Endothelial cell of umbilical vein (primary cell): Measurements from ENCODE around the gene C1QBP. TPM values are rescaled to one million over a fixed set of nuclear protein-coding genes. Genes with fewer than 3 reads are reported as not detected.

ENCODE experiments used
- BruUV-seq: library from RNA; stranded (reverse); fragments of 400-500 nt; replicated peaks from 2 replicates; lab custom pipeline; 2021; lab: Mats Ljungman, UMichigan
- CTCF ChIA-PET: fragments of 300-600, 350-600 bp; sonication (Branson Sonifier 250); formaldehyde crosslinking; loops from one replicate; lab custom pipeline; 2021; ENCODE audit warnings: antibody characterized with exemption, inconsistent platforms; lab: Charles Lee
- POLR2A ChIA-PET: fragments of 300-600, 350-600 bp; sonication (Branson Sonifier 250); formaldehyde crosslinking; loops from one replicate; lab custom pipeline; 2021; ENCODE audit warnings: antibody characterized with exemption, inconsistent platforms; lab: Charles Lee
- DNase-seq: peaks from one replicate; pipeline ENCODE4 v3.0.0-alpha.2; 2011; ENCODE audit warnings: low read depth, low spot score
- FAIRE-seq: peaks from 2 replicates; lab custom pipeline; 2011; peaks lifted over from hg19 to GRCh38; lab: Jason Lieb, UNC
- H2AFZ ChIP-seq: 2 replicates; pipeline ENCODE4 v1.6.0; 2012; ENCODE audit warnings: low read depth, low read length, control low read depth, inconsistent platforms
- H3K27ac ChIP-seq: 2 replicates; pipeline ENCODE4 v1.5.1; 2011; ENCODE audit warnings: low read depth, mild to moderate bottlenecking, control low read depth, low read length, moderate library complexity; ENCODE audit not compliant: insufficient read depth
- H3K27me3 ChIP-seq, 2 experiments: 2 replicates each; pipeline versions ENCODE4 v1.6.0 to v1.6.1; 2011; ENCODE audit warnings: low read length in 2 of 2, mixed read lengths in 1 of 2; ENCODE audit not compliant: control insufficient read depth in 2 of 2, insufficient read depth in 2 of 2
- H3K36me3 ChIP-seq, 2 experiments: 2 replicates in 1 of 2; 3 replicates in 1 of 2; pipeline ENCODE4 v1.5.1; 2011; ENCODE audit warnings: low read length in 2 of 2, mild to moderate bottlenecking in 1 of 2, moderate library complexity in 1 of 2; ENCODE audit not compliant: control insufficient read depth in 2 of 2, insufficient read depth in 2 of 2; ENCODE audit errors: extremely low read depth in 1 of 2
- H3K4me1 ChIP-seq: 3 replicates; pipeline ENCODE4 v1.5.1; 2011; ENCODE audit warnings: mild to moderate bottlenecking, low read length; ENCODE audit not compliant: control insufficient read depth, insufficient read depth; ENCODE audit errors: extremely low read depth
- H3K4me2 ChIP-seq: 2 replicates; pipeline ENCODE4 v1.6.1; 2011; ENCODE audit warnings: low read length, control low read depth, mixed read lengths; ENCODE audit not compliant: insufficient read depth
- H3K4me3 ChIP-seq, 3 experiments: fragments of 200-600 bp in 1 of 3; sonication (generic), shearing (Covaris generic) in 1 of 3; replicated peaks in 1 of 3; 2 replicates each; pipeline ENCODE4 v1.5.1; 2011 to 2016; ENCODE audit warnings: control low read depth in 3 of 3, low read length in 3 of 3, mild to moderate bottlenecking in 2 of 3, inconsistent platforms in 1 of 3, low read depth in 1 of 3, moderate library complexity in 1 of 3; ENCODE audit not compliant: insufficient read depth in 1 of 3
- H3K79me2 ChIP-seq: 2 replicates; pipeline ENCODE4 v1.6.0; 2012; ENCODE audit warnings: low read length, inconsistent platforms; ENCODE audit not compliant: control insufficient read depth, insufficient read depth
- H3K9ac ChIP-seq: replicated peaks from 2 replicates; pipeline ENCODE3; 2011; ENCODE audit warnings: low read length, control low read depth; ENCODE audit not compliant: insufficient read depth; ENCODE audit errors: extremely low read depth
- H3K9me1 ChIP-seq: replicated peaks from 3 replicates; pipeline ENCODE4 v1.6.0; 2011; ENCODE audit warnings: mild to moderate bottlenecking, low read length; ENCODE audit not compliant: control insufficient read depth, insufficient read depth; ENCODE audit errors: extremely low read depth
- H3K9me3 ChIP-seq: replicated peaks from 2 replicates; pipeline ENCODE4 v1.5.1; 2012; ENCODE audit warnings: low read length, inconsistent platforms; ENCODE audit not compliant: control insufficient read depth, insufficient read depth
- H4K20me1 ChIP-seq: replicated peaks from 2 replicates; pipeline ENCODE3; 2011; ENCODE audit warnings: mild to moderate bottlenecking, low read length; ENCODE audit not compliant: control insufficient read depth, insufficient read depth; ENCODE audit errors: extremely low read depth
- EZH2 ChIP-seq: IDR thresholded peaks from 2 replicates; pipeline ENCODE4 v1.6.1; 2012; ENCODE audit warnings: borderline replicate concordance, low read depth, mild to moderate bottlenecking, moderate library complexity, low read length, inconsistent platforms; ENCODE audit not compliant: severe bottlenecking
- FOS ChIP-seq: IDR thresholded peaks from 2 replicates; pipeline ENCODE4 v1.6.1; 2011; ENCODE audit warnings: mild to moderate bottlenecking, low read length, moderate library complexity, borderline replicate concordance; ENCODE audit not compliant: insufficient read depth
- GATA2 ChIP-seq: IDR thresholded peaks from 2 replicates; pipeline ENCODE4 v1.7.0; 2011; ENCODE audit warnings: low read depth, mild to moderate bottlenecking, moderate library complexity, mixed read lengths, low read length; ENCODE audit not compliant: insufficient read length, insufficient read depth
- JUN ChIP-seq: IDR thresholded peaks from 2 replicates; pipeline ENCODE4 v1.6.1; 2011; ENCODE audit warnings: borderline replicate concordance, low read depth; ENCODE audit not compliant: insufficient read length, insufficient read depth
- MYC ChIP-seq: IDR thresholded peaks from one replicate; pipeline ENCODE4 v1.6.1; 2011; ENCODE audit warnings: mild to moderate bottlenecking, low read depth, low read length
- POLR2A ChIP-seq: IDR thresholded peaks from 2 replicates; pipeline ENCODE4 v1.6.1; 2012; ENCODE audit warnings: low read depth, mild to moderate bottlenecking, control low read depth, low read length
- POLR2AphosphoS5 ChIP-seq: IDR thresholded peaks from 2 replicates; pipeline ENCODE4 v1.6.1; 2012; ENCODE audit warnings: low read depth, mild to moderate bottlenecking, control low read depth, low read length, moderate library complexity; ENCODE audit not compliant: insufficient read depth
- dilution Hi-C: fragments of 300-500 bp; cut with MboI; formaldehyde crosslinking; loops from one replicate; pipeline ENCODE4 v1.15.0; 2019; ENCODE audit warnings: low sequenced_read_pairs; ENCODE audit not compliant: extremely low pct_ligation_motif_present
- intact Hi-C: fragments of 100-400 bp; cut with micrococcal nuclease; formaldehyde crosslinking; loops from one replicate; pipeline ENCODE4 v1.10.0; 2022
- polyA plus RNA-seq, 4 experiments: library from polyadenylated mRNA; depleted of rRNA in 3 of 4; stranded (reverse) in 3 of 4; unstranded in 1 of 4; fragments of >200 nt; gene quantifications; 2 replicates each; pipeline versions ENCODE4 v1.2.1 to v1.2.3, GENCODE V29; 2011 to 2012; ENCODE audit warnings: missing spikeins in 1 of 4
- total RNA-seq: library from RNA; stranded (reverse); gene quantifications from 2 replicates; pipeline ENCODE4 v1.2.3, GENCODE V29; 2021
- TF ChIP-seq, protein P1 (sequence below), 2 donors: IDR thresholded peaks; 1 replicate in 1 of 2; 2 replicates in 1 of 2; pipeline ENCODE4 v1.5.1; 2011; ENCODE audit warnings: low read length in 2 of 2, mild to moderate bottlenecking in 2 of 2, moderate library complexity in 2 of 2, control low read depth in 1 of 2, inconsistent platforms in 1 of 2, low read depth in 1 of 2; ENCODE audit not compliant: insufficient read depth in 1 of 2; ENCODE audit errors: extremely low read depth in 1 of 2
- TF ChIP-seq, protein P2 (sequence below): IDR thresholded peaks from 2 replicates; pipeline ENCODE4 v1.6.1; 2011; ENCODE audit not compliant: insufficient read depth, insufficient read length

The C1QBP gene
- total and polyA plus RNA-seq, 2 donors (not counting 3 experiments of a cell fraction or from before 2014, with no cell fraction given), result 144 to 218 TPM

DNA sequence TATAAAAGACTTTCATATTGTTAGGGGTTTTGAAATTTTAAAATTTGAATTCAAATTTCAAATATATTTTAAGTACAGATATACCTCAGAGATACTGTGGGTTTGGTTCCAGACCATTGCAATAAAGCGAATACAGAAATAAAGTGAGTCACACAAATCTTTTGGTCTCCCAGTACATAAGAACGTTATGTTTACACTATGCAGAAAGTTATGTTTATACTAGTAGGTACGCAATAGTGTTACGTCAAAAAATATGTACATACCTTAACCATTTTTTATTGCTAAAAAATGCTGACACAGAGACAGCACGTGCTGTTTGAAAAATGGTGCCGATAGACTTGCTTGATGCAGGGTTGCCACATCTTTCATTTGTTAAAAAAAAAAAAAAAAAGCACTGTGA lies 39.2 kb downstream of the C1QBP start:
- no peak overlapping the region for H3K27ac ChIP-seq
- TF ChIP-seq, protein P1, sequence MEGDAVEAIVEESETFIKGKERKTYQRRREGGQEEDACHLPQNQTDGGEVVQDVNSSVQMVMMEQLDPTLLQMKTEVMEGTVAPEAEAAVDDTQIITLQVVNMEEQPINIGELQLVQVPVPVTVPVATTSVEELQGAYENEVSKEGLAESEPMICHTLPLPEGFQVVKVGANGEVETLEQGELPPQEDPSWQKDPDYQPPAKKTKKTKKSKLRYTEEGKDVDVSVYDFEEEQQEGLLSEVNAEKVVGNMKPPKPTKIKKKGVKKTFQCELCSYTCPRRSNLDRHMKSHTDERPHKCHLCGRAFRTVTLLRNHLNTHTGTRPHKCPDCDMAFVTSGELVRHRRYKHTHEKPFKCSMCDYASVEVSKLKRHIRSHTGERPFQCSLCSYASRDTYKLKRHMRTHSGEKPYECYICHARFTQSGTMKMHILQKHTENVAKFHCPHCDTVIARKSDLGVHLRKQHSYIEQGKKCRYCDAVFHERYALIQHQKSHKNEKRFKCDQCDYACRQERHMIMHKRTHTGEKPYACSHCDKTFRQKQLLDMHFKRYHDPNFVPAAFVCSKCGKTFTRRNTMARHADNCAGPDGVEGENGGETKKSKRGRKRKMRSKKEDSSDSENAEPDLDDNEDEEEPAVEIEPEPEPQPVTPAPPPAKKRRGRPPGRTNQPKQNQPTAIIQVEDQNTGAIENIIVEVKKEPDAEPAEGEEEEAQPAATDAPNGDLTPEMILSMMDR (IDR thresholded peaks at IDR 0.05; ENCODE audit: extremely low read depth in 1 of 2, insufficient read depth in 1 of 2, low read depth in 1 of 2, low read length in 2 of 2), result no peak
- no peak for TF ChIP-seq GATA2
- TF ChIP-seq, protein P2, sequence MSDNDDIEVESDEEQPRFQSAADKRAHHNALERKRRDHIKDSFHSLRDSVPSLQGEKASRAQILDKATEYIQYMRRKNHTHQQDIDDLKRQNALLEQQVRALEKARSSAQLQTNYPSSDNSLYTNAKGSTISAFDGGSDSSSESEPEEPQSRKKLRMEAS, result no peak
- TF ChIP-seq POLR2AphosphoS5, result no peak
- TF ChIP-seq MYC, result no peak
- TF ChIP-seq JUN, result no peak
- no peak for TF ChIP-seq FOS
- no peak for TF ChIP-seq EZH2
- TF ChIP-seq POLR2A, result no peak
- no TSS peak for BruUV-seq
- H4K20me1 ChIP-seq, result no peaks in the 10 kb centered on the region
- no peaks in the 10 kb centered on the region for H3K27me3 ChIP-seq
- no peaks in the 10 kb centered on the region for H3K4me1 ChIP-seq
- intact Hi-C loops (no loop called here), dilution Hi-C loops (no loop called here)
- H3K4me2 ChIP-seq, result no peak overlapping the region
- H3K9me1 ChIP-seq, result no peaks in the 10 kb centered on the region
- H3K79me2 ChIP-seq, result no peaks in the 10 kb centered on the region
- CTCF ChIA-PET, result no interaction called here
- peaks cover 7 to 25% of the 10 kb centered on the region in 2 experiments for H3K36me3 ChIP-seq
- no peaks in the 10 kb centered on the region for H3K9me3 ChIP-seq
- FAIRE-seq (no peak), DNase-seq (no peak)
- H2AFZ ChIP-seq, result no peak overlapping the region
- no peak overlapping the region for H3K9ac ChIP-seq
- POLR2A ChIA-PET, result interaction anchor here (0.7 kb wide), 1 partner anchor 20 kb away, joined by 4 read pairs; the partner anchor contains the start of gene RPAIN
- no peak overlapping the region for H3K4me3 ChIP-seq
